ENCODE data around the gene MCC.

DNA sequence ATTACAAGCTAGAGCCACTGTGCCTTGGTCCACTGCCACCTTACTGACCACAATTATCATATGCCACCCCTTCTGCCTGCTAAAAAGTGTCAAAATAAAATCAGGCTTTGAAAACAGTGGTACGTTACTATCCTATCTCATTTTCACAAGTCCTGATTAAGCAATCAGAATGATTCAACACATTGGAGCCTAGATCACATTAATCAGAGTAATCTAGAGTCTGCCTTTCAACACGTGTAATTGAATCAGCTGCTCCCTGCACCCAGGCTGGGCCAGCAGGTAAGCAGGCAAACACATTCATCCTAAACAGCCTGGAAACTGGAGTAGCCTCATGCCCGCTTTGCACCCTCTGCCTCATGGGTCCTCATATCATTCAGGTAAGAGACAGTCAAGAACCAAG, 325.5 kb downstream of the MCC start:
- TF ChIP-seq, protein P1, sequence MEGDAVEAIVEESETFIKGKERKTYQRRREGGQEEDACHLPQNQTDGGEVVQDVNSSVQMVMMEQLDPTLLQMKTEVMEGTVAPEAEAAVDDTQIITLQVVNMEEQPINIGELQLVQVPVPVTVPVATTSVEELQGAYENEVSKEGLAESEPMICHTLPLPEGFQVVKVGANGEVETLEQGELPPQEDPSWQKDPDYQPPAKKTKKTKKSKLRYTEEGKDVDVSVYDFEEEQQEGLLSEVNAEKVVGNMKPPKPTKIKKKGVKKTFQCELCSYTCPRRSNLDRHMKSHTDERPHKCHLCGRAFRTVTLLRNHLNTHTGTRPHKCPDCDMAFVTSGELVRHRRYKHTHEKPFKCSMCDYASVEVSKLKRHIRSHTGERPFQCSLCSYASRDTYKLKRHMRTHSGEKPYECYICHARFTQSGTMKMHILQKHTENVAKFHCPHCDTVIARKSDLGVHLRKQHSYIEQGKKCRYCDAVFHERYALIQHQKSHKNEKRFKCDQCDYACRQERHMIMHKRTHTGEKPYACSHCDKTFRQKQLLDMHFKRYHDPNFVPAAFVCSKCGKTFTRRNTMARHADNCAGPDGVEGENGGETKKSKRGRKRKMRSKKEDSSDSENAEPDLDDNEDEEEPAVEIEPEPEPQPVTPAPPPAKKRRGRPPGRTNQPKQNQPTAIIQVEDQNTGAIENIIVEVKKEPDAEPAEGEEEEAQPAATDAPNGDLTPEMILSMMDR (IDR thresholded peaks at IDR 0.05), result no peak
- TF ChIP-seq ZFX (IDR thresholded peaks at IDR 0.05; ENCODE audit: borderline replicate concordance), result no peak
